EL (cell line): ENCODE data around the gene SPTBN4.
"Not testable (repeated sequence)": the region's sequence is repeated elsewhere in the genome, so short reads cannot be mapped to it uniquely, and the experiment has no call there.

Source experiments
- DNase-seq: peaks from one replicate; pipeline ENCODE4 v3.0.0-alpha.2; 2016

The SPTBN4 gene

DNA sequence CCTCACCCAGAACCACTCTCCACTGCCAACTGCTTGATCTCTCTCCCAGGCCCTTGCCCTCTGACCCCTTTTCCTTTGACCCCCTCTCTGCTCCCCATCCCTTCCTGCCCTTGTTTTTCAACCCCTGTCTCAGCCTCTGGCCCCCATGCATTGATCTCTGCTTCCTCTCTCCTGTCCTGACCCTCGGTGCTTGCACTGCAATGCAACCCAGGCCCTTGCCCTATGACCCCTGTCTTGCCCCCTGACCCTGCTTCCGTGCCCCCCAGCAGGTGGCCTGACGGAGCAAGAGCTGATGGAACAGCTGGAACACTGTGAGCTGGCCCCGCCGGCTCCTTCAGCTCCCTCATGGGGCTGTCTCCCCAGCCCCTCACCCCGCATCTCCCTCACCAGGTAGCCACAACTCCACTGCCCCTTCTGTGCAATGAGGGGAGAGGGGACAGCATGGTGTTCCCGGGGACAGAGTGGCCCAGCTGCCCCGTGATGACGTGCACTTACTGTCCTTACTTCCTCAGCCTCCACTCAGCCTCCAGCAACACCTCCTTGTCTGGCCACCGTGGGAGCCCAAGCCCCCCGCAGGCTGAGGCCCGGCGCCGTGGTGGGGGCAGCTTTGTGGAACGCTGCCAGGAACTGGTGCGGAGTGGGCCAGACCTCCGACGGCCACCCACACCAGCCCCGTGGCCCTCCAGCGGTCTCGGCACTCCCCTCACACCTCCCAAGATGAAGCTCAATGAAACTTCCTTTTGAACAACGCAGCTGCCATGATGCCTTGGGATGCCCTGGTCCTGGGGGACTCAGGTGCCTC, 123.9 kb downstream of the SPTBN4 start:
- DNase-seq = no peak

DNA sequence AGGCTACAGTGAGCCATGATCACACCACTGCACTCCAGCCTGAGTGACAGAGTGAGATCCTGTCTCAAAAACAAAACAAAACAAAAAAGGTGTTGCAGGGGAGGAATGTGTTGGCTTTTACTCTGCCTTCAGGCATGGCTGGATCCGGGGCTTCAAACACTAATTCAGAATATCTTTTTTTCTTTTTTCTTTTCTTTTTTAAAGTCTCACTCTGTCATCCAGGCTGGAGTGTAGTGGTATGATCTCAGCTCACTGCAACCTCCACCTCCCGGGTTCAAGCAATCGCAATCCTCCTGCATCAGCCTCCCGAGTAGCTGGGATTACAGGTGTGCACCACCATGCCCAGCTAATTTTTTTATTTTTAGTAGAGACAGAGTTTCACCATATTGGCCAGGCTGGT, 124.9 kb downstream of the SPTBN4 start:
- DNase-seq = not testable (repeated sequence)

DNA sequence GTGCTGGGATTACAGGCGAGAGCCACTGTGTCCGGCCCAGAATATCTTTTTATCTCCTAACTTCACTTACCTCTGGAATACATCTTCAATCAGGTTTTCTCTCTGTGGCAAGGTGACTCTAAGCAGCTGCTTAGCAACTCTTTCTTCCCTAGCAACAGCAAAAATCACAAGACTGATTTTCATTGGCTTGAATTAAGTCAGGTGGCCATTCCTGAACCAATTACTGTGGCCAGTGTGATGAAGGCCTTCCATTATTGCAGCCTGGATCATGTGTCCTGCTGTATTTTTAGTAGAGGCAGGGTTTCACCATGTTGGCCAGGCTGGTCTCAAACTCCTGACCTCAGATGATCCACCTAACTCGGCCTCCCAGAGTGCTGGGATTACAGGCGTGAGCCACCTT, 125.4 kb downstream of the SPTBN4 start:
- peak; percentile 60 for DNase-seq

DNA sequence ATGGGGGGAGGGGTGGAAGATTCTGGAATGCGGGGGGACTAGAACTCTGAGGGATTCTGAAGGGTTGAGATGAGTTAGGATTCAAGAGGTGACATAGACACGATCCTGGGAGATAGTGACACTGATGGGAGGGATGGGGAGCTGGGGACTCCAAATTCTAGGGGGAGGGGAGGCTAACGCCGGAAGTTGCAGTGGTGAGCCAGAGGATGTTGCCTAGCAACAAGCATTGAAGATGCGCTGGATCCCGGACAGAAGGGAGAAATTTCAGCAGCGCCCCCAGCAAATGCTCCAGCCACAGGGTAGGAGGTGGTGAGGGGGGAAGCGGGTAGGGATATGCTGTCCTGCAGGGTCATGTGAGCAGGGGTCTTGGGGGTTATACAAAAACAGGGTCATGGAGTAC, 127.5 kb downstream of the SPTBN4 start:
- DNase-seq = no peak

DNA sequence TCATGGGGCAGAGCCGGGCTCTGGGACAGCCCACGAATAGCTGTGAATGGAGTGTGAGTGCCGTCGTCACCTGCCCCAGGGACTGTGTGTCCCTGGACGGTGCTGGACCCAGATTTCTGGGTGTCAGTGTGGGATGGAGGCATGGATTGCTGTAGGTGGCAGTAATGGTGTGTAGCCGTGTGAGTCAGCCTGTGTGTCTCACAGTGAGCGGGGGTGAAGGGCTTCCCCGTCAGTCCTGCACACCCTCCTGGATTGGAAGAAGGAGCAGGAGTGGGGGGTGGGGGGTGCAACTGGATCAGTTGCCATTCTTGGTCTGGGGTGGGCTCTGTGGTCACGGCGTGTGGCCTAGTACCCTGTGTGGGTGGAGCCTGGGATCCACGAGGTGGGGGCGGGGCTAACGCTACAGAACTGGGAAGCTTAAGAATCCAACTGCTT, 127.9 kb downstream of the SPTBN4 start:
- peak; percentile 64 for DNase-seq

DNA sequence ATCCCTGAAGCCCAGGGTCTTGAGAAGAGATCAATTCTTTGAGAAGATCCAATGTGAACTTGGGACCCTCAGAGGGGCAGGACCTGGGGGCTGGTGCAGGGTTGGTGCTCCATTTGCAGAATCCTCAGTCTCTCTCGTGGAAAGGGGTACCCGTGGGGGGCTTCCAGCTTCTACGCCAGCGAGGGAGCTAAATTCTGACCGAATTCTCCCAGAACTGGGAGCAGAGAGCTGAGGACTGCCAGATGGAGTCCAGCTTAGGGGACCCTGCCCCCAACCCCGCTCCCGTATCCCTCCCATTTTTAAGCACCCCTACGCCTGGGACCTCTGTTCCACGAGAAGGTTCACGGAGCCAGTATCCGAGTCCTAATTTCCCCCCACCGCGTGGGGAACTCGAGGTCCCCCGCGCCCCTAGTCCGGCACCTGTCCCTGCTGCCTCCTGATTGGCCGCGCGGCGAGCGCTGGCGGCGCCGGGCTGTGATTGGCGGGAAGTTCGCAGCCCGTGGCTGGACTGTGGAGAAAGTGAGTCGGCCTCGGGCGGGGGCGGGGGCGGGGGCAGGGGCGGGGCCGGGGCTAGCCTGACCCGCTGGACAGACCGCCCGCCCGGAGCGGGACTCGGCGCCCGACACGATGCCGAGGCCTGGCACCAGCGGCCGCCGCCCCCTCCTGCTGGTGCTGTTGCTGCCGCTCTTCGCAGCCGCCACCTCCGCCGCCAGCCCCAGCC, 130.0 kb downstream of the SPTBN4 start:
- peak; percentile 75 for DNase-seq

DNA sequence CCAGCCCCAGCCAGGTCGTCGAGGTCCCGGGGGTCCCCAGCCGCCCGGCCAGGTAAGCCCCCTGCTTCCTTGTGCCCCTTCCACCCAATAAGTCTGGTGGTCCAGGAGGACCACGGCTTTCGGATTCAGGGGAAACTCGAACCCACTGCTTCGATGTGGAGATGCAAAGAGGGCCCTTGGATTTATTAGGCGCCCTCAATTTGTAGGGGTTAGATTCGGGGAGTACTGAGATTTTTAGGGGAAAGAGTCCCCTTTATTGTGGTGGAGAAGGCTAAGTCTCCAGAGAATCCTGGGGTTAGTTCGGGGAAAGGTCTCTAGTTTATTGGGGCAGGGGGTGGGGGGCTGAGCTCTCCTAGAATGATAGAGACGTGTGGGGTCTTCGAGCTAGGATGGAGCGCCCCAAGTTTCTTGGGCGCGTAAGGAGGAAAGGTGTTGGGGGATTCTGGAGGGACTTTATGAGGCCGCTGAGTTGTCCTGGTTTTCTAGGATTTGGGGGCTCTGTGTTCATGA, 130.6 kb downstream of the SPTBN4 start:
- DNase-seq = no peak

DNA sequence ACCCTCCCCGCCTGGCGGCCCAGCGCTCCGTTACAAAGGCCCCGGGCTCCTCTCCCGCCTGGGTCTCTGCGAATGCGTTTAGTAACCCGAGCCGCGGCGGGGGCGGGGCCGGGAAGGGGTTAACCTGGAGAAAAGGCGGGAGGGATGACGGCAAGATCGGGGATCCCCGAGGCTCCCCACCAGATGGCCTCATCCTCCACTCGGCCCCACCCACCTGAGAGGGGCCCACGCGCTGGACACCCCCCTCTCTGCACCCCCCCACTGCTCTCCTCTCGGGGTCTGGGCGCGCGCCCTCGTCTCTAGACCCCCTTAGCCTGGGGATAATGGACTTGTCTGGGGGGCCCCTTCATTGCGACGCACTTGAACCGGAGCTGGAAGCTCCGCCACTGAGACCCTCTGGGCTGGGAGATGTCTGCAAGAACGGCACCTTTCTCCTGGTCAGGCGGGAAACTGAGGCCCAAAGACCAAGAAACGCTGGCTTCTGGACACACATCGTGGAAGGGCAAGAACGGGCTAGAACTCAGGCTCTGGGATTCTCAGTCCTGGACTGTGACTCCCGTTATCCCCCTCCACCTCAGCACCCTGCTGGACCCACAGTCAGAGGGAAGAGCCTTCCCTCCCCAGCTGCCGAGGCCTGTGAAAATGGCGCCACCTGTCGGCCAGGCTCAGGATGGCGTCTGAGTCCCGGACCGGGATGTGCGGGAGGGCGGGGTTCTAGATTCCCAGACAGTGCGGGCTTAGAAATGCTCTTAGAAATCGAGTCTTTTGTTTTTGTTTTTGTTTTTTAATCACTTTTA, 131.5 kb downstream of the SPTBN4 start:
- DNase-seq = peak; percentile 91

DNA sequence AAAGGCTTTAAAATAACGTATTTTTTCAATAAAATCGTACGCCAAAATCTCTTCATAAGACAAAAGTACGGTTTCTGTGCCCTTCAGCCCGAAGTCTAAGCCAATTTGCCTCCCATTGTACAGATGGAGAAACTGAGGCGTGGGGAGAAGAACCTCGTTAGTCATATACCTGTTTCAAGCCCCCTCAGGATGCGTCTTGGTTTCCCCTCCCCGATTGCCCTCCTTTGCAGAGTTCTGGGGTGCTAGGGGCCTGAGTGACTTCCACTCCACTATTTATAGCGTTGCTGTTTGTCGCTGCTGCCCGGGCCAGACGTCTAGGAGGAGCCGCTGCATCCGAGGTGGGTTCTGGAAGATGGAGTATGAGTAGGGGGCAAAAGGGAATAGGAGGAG, 132.1 kb downstream of the SPTBN4 start:
- no peak for DNase-seq

DNA sequence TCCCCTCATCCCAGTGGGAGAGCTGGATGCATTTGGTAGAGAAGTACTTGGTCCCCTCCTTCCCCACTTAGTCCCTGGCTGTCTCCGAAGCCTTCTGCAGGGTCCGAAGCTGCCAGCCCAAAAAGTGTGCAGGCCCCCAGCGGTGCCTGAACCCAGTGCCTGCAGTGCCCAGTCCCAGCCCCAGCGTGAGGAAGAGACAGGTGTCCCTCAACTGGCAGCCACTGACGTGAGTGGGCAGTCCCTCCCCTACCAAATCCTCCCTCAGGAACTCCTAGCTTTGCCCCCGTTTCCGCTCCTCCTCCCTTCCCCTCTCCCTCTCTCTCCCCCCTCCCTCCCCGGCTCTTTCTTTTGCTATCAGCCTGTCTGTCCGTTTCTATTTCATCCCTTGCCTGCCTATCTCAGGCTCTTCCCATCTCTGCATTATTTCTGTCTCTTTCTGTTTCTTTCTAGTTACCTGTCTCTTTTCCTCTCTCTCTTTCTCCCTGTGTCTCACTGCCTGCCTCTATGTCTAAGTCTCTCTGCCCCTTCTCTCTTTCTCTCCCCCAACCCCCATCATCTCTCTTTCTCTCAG, 132.6 kb downstream of the SPTBN4 start:
- DNase-seq = no peak

DNA sequence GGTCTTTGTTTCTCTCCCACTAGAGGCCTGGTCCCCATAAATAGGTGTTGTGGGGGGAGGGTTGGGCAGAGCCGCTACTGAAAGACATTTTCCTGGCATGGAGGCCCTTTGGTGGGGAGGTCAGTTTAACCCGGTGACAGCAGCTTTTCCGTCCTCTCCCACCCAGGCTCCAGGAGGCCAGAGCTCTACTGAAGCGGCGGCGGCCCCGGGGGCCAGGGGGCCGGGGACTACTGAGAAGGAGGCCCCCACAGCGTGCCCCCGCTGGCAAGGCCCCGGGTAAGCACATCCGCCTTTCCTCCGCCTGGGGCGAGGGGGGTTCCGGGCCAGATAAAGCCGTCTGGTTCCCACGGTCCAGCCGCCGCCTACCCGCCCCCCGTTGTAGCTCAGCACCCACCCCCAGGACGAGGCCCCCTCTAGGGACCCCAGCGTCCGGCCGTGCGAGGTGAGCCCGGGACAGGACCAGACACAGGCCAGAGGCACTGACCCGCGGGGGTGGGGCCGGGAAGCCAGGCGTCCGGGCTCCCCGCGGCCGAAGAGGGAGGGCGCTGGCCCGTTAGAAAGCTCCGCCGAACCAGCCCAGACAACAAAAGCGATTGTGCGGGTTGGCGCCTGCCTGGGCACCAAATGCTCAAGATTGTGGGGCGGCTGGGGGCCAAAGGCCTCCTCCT, 133.2 kb downstream of the SPTBN4 start:
- no peak for DNase-seq

DNA sequence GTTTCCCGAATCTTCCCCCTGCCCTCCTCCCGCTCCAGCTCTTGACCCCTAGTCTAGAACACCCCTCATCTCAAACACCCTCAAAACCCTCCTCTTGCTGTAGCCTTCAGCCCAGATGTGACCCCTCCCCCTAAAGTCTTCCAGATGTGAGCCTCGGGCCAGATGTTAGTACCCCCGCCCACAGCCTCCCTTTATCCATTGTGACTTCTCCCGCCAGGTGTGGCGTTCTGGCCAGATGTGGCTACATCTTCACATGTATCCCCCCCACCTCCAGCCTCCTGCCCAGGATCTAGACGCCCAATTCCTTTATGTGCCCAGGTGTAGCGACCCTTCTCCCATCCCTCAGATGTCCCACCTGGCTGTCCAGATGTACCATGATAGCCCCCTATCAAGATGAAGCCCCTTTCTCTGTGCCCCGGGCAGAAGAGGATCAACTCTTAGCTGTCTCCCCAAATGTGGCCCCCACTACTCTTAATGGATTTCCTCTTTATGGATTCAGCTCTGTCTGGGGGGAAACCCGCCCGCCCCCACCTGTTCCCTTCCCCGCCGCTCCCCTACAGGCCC, 133.9 kb downstream of the SPTBN4 start:
- no peak for DNase-seq

DNA sequence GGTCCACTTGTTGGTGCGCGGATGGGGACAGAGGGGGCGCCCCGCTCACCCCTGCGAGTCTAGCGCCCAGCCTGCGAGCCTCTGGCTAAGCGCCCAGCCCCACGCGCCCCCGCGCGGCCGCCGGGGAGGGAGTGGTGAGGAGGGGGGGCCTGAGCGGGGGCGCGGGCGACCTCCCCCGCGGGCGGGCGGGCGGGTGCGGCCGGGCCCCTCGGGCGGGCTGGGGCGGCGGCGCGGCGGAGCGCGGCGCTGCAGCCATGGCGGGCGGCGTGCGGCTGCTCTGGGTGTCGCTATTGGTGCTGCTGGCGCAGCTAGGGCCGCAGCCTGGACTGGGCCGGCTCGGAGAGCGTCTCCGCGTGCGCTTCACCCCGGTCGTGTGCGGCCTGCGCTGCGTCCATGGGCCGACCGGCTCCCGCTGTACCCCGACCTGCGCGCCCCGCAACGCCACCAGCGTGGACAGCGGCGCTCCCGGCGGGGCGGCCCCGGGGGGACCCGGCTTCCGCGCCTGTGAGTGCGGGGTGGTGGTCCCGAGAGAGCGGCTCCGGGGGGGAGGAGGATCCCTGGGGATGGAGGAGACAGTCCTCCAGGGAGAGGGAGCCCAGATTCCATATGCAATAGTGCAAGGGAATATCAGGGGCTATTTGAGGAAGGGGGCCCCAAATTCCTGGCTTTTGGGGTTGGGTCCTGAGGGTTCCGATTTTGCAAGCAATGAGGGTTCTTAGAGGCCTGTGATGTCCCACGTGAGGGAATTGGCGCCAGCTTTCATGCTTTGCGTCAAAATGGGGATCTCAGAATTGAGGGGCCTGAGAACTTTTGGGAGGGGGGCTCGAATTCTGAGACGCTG, 134.6 kb downstream of the SPTBN4 start, which contains the start of gene LTBP4:
Gene LTBP4 (plus strand): TSS at position 236 of the 841 bp plus-strand sequence. CDS start 19 bp downstream, at position 255.
- peak; percentile 54 for DNase-seq

DNA sequence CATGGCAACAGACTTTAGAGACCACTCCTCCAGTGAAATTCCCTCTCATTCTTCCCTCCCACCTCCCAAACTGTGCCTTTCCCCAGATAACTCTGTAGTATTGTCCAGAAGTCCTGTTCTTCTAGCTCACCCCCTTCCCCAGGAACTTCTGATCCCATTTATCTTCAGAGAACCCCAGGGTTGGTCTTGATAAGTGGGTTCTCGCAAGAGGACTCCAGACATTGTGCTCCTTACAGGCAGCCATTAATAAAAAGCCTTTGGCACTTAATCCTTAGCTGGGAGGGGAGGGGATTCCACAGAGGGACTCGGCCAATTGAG, 136.2 kb downstream of the SPTBN4 start:
- DNase-seq = no peak

DNA sequence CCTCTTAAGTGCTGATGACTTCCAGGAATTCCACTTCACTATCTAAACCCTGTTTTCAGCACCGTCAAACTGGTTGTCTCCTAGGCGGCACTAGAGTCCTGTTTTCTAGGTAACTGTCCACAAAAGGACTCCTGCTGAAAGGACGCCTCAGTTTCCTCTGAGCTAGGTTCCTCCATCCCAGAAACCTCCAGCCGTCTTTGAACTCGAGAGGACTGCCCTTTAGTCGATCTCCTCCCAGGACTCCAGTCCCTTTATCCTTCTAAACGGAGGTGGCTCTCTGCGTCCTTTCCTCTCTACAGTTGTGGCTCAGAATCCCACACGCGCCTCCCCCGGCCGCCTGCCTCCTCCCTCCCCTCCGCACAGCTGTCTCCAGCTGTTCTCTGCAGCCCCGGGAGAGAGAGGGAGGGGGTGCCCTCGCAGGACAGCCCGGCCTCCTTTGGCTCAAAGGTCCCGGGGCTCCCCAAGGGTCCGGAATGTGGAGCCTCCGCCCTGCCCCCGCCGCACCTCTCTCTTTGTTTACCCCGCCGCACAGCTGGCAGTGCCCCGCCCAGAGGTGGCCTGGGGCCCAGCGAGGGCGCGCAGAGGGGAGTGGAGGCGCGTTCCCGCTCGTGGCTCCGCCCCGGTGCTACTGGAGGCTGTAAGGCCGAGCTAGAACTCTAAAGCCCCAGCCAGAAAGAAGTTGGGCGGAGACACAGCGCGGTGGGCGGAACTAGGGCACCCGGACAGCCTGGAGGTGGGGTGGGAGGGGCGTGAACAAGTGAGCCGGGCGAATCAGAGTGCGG, 136.8 kb downstream of the SPTBN4 start:
- DNase-seq = peak; percentile 93

DNA sequence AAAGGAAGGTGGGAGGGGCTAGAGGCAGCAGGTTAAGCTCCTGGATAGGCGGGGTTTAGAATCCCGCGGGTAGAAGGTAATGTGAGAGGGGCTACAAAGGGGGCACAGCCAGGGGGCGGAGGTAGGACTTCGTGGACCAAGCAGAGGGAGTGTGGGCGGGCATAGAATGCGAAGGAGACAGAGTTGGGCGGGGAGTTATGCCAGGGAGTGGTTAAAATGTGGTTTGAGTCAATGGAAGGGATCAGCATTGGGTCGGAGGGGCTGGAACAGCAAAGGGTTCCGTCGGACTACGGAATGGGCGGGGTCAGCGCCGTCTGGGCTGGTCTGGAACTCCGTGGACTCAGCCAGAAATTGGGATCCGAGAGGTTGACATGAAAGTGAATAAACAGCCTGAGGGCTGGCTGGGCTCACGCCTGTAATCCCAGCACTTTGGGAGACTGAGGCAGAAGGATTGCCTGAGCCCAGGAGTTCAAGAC, 137.4 kb downstream of the SPTBN4 start:
- no peak for DNase-seq

DNA sequence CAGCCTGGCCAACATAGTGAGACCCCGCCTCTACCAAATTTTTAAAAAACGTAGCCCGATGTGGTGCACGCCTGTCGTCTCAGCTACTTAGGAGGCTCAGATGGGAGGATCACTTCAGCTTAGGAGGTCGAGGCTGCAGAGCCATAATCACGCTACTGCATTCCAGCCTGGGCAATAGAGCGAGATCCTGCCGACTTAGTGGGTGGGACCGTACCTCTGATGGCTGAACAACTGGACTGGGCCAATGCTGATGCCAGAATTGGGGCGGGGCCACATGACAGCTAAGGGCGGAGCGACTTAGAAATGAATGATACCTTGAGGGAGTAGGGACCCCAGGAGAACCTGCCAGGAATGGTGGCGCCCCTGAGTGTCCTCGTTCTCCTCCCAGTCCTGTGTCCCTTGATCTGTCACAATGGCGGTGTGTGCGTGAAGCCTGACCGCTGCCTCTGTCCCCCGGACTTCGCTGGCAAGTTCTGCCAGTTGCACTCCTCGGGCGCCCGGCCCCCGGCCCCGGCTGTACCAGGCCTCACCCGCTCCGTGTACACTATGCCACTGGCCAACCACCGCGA, 137.9 kb downstream of the SPTBN4 start:
- no peak for DNase-seq

DNA sequence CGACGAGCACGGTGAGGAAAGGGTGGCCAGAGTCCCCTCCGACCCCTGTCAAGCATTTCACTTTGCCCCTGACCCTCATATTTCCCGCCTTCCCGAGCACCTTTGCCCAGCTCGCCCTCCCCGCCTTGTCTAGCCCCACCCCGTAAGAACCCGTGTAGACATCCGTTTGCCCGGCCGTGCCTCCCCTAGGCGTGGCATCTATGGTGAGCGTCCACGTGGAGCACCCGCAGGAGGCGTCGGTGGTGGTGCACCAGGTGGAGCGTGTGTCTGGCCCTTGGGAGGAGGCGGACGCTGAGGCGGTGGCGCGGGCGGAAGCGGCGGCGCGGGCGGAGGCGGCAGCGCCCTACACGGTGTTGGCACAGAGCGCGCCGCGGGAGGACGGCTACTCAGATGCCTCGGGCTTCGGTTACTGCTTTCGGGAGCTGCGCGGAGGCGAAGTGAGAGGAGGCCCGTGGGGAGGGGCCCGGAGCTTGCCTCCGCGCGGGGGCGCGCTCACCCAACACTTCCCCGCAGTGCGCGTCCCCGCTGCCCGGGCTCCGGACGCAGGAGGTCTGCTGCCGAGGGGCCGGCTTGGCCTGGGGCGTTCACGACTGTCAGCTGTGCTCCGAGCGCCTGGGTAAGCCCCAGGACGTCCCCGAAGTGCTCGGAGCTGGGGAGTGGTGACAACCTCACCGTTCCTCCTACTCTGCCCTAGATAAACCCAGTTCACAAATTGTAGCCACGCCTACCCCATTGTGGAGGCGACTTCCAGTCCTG, 138.6 kb downstream of the SPTBN4 start:
- peak; percentile 70 for DNase-seq
